Left lung (tissue), 10 donors: ENCODE data around the gene DHX15. TPM values are rescaled to one million over a fixed set of nuclear protein-coding genes. Genes with fewer than 3 reads are reported as not detected.

Source experiments
- ATAC-seq: fragments of 200-7000 bp; cut with Tn5 transposase; one replicate; pipeline ENCODE4 v1.9.1; 2020; ENCODE audit warnings: moderate library complexity
- DNase-seq, 4 donors: peaks; one replicate each; pipeline ENCODE4 v3.0.0-alpha.2; 2013 to 2020
- H3K27ac ChIP-seq, 2 donors: fragments of 200-600 bp; sonication (generic) in 1 of 2; one replicate each; pipeline versions ENCODE4 v1.5.0 to v1.8.0; 2020 to 2021
- H3K27me3 ChIP-seq, 2 donors: fragments of 200-600 bp; sonication (generic) in 1 of 2; one replicate each; pipeline versions ENCODE4 v1.5.0 to v1.8.0; 2020 to 2021
- H3K36me3 ChIP-seq, 2 donors: fragments of 200-600 bp; sonication (generic) in 1 of 2; one replicate each; pipeline versions ENCODE4 v1.5.0 to v1.8.0; 2020 to 2021
- H3K4me1 ChIP-seq, 2 donors: fragments of 200-600 bp; one replicate each; pipeline ENCODE4 v1.8.0; 2021
- H3K4me3 ChIP-seq, 2 donors: fragments of 200-600 bp; sonication (generic) in 1 of 2; one replicate each; pipeline versions ENCODE4 v1.5.0 to v1.8.0; 2020 to 2021; ENCODE audit warnings: mild to moderate bottlenecking in 1 of 2
- H3K9me3 ChIP-seq, 2 donors: fragments of 200-600 bp; sonication (generic) in 1 of 2; one replicate each; pipeline versions ENCODE4 v1.5.0 to v1.8.0; 2020 to 2021
- intact Hi-C, 2 donors: fragments of 100-400 bp; cut with DNase I; formaldehyde crosslinking; loops; one replicate each; pipeline versions ENCODE4 v1.11.2 to v1.14.2; 2022
- microRNA-seq, 2 donors: library from miRNA; unstranded; fragments of <30 nt; microRNA quantifications; one replicate each; pipeline ENCODE4, GENCODE V29; 2019
- polyA plus RNA-seq, 6 donors: library from polyadenylated mRNA; unstranded; fragments of 120-200 nt; gene quantifications; one replicate each; pipeline ENCODE4 v1.2.1, GENCODE V29; 2013; ENCODE audit not compliant: insufficient read length in 6 of 6
- total RNA-seq, 2 donors: library from RNA; stranded (reverse); fragmentation: NEBNext Ultra II Directional; extraction: Animal tissue kit (Norgen Biotek cat#: 25700); gene quantifications; one replicate each; pipeline ENCODE4 v1.2.1, GENCODE V29; 2021
- TF ChIP-seq, protein P1 (sequence below), 2 donors: fragments of 200-600 bp; sonication (generic) in 1 of 2; IDR thresholded peaks; one replicate each; pipeline versions ENCODE4 v1.5.0 to v1.8.0; 2021; ENCODE audit warnings: antibody characterized with exemption in 2 of 2
- donor health status: DM: no; HTN: yes; CAD: no.
- donor health status: DM: no; HTN: no; CAD: no.

DHX15 gene
- total and polyA plus RNA-seq, 8 donors: 89.8 to 257 (median 218) TPM

DNA sequence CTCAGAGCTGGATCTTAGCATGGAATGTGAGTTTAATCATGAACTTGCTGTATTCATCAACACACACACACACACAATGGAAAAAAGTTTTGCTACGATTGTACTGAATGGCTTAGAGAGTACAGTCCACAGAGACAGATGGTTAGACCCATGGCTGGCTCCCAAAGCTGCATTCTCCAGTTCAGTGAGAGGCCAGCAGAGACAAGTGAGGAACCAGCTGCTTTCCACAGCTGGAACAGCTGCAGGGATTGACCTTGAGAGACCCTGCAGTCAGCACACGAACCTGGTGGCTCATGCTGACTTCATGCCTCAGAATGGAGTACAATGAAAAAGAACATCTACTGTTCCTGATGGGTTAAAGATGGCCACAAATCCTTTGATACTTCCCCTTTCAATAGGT lies 94.5 kb downstream of the DHX15 start:
- ATAC-seq (peak; percentile 29), DNase-seq (peak in 1 of 4 donors; percentile 77)
- Histone ChIP-seq H3K36me3 (no peaks in the 10 kb centered on the region), H3K9me3 (no peaks in the 10 kb centered on the region), H3K27me3 (no peaks in the 10 kb centered on the region), H3K27ac (no peak overlapping the region), H3K4me3 (no peak overlapping the region), H3K4me1 (no peaks in the 10 kb centered on the region)
- intact Hi-C loops: no loop called here
- TF ChIP-seq, protein P1, sequence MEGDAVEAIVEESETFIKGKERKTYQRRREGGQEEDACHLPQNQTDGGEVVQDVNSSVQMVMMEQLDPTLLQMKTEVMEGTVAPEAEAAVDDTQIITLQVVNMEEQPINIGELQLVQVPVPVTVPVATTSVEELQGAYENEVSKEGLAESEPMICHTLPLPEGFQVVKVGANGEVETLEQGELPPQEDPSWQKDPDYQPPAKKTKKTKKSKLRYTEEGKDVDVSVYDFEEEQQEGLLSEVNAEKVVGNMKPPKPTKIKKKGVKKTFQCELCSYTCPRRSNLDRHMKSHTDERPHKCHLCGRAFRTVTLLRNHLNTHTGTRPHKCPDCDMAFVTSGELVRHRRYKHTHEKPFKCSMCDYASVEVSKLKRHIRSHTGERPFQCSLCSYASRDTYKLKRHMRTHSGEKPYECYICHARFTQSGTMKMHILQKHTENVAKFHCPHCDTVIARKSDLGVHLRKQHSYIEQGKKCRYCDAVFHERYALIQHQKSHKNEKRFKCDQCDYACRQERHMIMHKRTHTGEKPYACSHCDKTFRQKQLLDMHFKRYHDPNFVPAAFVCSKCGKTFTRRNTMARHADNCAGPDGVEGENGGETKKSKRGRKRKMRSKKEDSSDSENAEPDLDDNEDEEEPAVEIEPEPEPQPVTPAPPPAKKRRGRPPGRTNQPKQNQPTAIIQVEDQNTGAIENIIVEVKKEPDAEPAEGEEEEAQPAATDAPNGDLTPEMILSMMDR (IDR thresholded peaks at IDR 0.05): no peak

DNA sequence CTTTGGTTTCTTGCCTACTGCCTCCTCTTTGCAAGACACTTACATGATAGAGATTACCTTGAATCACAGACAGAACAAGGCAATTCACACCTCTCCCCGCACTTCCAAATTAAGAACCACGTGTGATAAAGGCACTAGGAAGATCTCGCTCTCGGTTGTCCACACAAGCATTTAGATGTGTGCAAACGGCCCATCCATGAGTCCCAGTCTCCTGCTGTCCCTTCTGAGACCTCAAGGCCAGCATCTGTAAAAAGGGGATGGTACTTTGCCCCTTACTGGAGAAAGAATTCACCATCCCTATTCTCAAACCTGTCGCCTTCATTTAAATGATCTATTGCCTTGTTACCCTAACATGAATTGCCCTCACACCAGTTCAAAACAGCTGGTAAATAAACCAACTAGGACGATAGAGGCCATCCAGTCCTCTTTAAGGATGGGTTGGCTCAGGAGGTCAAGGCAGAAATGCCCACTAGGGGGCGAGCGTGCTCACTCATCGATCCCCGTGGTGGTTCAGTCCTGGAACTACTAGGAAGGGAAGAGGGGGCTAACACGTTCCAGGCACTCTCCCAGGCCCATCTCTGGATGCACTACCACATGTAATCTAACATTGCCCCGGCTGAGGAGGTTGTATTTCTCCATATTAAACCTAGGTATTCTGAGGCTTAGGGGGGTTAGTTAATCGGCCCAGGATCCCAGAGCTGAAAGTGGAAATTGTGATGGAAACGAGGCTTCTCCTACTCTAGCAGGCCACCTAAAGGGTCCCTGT lies 95.8 kb downstream of the DHX15 start:
- Histone ChIP-seq H3K4me3 (no peak overlapping the region), H3K27ac (no peak overlapping the region), H3K9me3 (no peaks in the 10 kb centered on the region), H3K27me3 (no peaks in the 10 kb centered on the region), H3K36me3 (no peaks in the 10 kb centered on the region), H3K4me1 (no peaks in the 10 kb centered on the region)
- TF ChIP-seq, protein P1 (IDR thresholded peaks at IDR 0.05): peak; percentile 78 to 82
- intact Hi-C loops: no loop called here
- ATAC-seq: peak; percentile 95
- peak in 3 of 4 donors; percentile 66 to 84 (median 68) for DNase-seq

DNA sequence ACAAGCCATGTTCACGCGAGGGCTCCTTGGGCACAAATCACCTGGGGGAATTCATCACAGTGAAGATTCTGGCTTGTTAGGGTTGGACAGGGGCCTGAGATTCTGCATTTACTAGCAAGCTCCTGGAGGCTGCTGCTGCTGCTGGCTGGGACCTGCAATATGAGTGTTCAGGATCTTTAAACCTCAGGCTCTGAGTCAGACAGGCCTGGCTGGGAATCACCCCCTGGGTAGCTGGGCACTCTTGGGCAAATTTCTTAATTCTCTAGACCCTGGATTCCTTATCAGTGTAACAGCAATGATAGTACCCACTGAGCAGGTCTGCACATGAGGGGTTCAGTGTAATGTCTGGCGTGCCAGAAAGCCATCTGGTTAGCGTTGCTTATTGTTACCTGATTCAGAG lies 101.5 kb downstream of the DHX15 start:
- H3K36me3 ChIP-seq: no peaks in the 10 kb centered on the region
- H3K27me3 ChIP-seq: peaks cover 0 to 8% of the 10 kb centered on the region in 2 donors
- H3K9me3 ChIP-seq: no peaks in the 10 kb centered on the region
- no peak for ATAC-seq
- DNase-seq: no peak
- H3K4me1 ChIP-seq: no peaks in the 10 kb centered on the region
- TF ChIP-seq, protein P1 (IDR thresholded peaks at IDR 0.05): no peak
- intact Hi-C loops: no loop called here
- no peak overlapping the region for H3K4me3 ChIP-seq
- H3K27ac ChIP-seq: no peak overlapping the region

DNA sequence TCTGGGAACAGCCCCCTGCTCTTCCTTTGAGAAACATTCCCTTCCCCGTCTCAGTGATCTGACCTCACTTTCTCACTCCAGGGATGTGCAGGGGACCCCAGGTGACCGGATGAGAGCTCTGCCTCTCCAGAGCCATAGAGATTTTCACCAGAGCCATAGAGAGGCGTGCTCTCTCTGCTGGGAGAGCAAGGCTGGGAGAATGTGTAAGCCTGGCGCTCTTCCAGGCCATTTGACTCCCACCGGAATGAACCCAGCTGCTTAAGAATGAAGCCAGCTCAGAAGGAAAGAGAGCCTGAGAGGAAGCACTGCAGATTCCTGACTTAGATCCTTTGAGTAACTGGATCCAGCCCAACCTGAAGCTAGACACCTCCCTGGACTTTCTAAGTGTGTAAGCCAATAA lies 106.4 kb downstream of the DHX15 start:
- intact Hi-C loops: loop anchor here in 1 of 2 donors (10.0 kb wide), 1 partner anchor 507 kb away; no protein-coding TSS in a partner anchor
- TF ChIP-seq, protein P1 (IDR thresholded peaks at IDR 0.05): no peak
- Histone ChIP-seq H3K4me1 (peaks cover 0 to 6% of the 10 kb centered on the region in 2 donors), H3K27ac (no peak overlapping the region), H3K27me3 (peaks cover 0 to 39% of the 10 kb centered on the region in 2 donors), H3K4me3 (no peak overlapping the region), H3K9me3 (no peaks in the 10 kb centered on the region), H3K36me3 (no peaks in the 10 kb centered on the region)
- DNase-seq (peak in 2 of 4 donors; percentile 82 to 88), ATAC-seq (no peak)

Small RNA genes lying within 50 kb of the gene (microRNA-seq; reads per million reads assigned to microRNA genes)
- gene MIR573: 0 to 0.67 reads per million in 2 donors

Other genes with a start within 250 kb of the DHX15 start
- 100 to 1,000 TPM in 1 of 2 donors, 10 to 100 TPM in 1; 80.0 to 236 TPM for gene SOD3, start 211.0 kb upstream of the DHX15 start, total RNA-seq
- 10 to 100 TPM; 12.6 to 19.1 (median 15.3) TPM for gene SOD3, start 211.0 kb upstream of the DHX15 start, polyA plus RNA-seq